ENCODE measurements around the gene BTG3.

The BTG3 gene

GRCh38 chr21:17613242-17613676 is 558 bp upstream of the BTG3 start:
- no peak for TF ChIP-seq CTCF (IDR thresholded peaks at IDR 0.05; ENCODE audit: borderline replicate concordance, control extremely low read depth, extremely low read depth, insufficient read depth, missing control alignments)
- peak; percentile 34 for DNase-seq (ENCODE audit: low spot score)
- in situ Hi-C loops (cut with MboI; ENCODE audit: low sequenced_read_pairs, unreplicated experiment): loop anchor here (10.0 kb wide), 1 partner anchor 172 kb away; no protein-coding TSS in a partner anchor

- in situ Hi-C loops (cut with MboI; ENCODE audit: low sequenced_read_pairs, unreplicated experiment): loop anchor here (10.0 kb wide), 1 partner anchor 173 kb away; no protein-coding TSS in a partner anchor
- DNase-seq (ENCODE audit: low spot score): no peak
- no peak for TF ChIP-seq CTCF (IDR thresholded peaks at IDR 0.05; ENCODE audit: borderline replicate concordance, control extremely low read depth, extremely low read depth, insufficient read depth, missing control alignments)
Measured at GRCh38 chr21:17612023-17612564, 607 bp downstream of the BTG3 start.

GRCh38 chr21:17611414-17612022 is 1.2 kb downstream of the BTG3 start:
- TF ChIP-seq CTCF (IDR thresholded peaks at IDR 0.05; ENCODE audit: borderline replicate concordance, control extremely low read depth, extremely low read depth, insufficient read depth, missing control alignments): no peak
- in situ Hi-C loops (cut with MboI; ENCODE audit: low sequenced_read_pairs, unreplicated experiment): loop anchor here (10.0 kb wide), 1 partner anchor 173 kb away; no protein-coding TSS in a partner anchor
- peak; percentile 76 for DNase-seq (ENCODE audit: low spot score)

- in situ Hi-C loops (cut with MboI; ENCODE audit: low sequenced_read_pairs, unreplicated experiment): loop anchor here (10.0 kb wide), 1 partner anchor 174 kb away; no protein-coding TSS in a partner anchor
- no peak for DNase-seq (ENCODE audit: low spot score)
- no peak for TF ChIP-seq CTCF (IDR thresholded peaks at IDR 0.05; ENCODE audit: borderline replicate concordance, control extremely low read depth, extremely low read depth, insufficient read depth, missing control alignments)
Measured at GRCh38 chr21:17610911-17611310, 1.8 kb downstream of the BTG3 start.

- no peak for TF ChIP-seq CTCF (IDR thresholded peaks at IDR 0.05; ENCODE audit: borderline replicate concordance, control extremely low read depth, extremely low read depth, insufficient read depth, missing control alignments)
- in situ Hi-C loops (cut with MboI; ENCODE audit: low sequenced_read_pairs, unreplicated experiment): loop anchor here (10.0 kb wide), 1 partner anchor 175 kb away; no protein-coding TSS in a partner anchor
- DNase-seq (ENCODE audit: low spot score): no peak
Measured at GRCh38 chr21:17609681-17610080, 3.0 kb downstream of the BTG3 start.

GRCh38 chr21:17607684-17608083 is 5.0 kb downstream of the BTG3 start:
- TF ChIP-seq CTCF (IDR thresholded peaks at IDR 0.05; ENCODE audit: borderline replicate concordance, control extremely low read depth, extremely low read depth, insufficient read depth, missing control alignments): no peak
- in situ Hi-C loops (cut with MboI; ENCODE audit: low sequenced_read_pairs, unreplicated experiment): no loop called here
- no peak for DNase-seq (ENCODE audit: low spot score)
